GM18867 (cell line): ENCODE data around the gene WNT1.

ENCODE experiments used
- ATAC-seq: cut with Tn5 transposase; IDR thresholded peaks from one replicate; pipeline ENCODE4 v1.9.1; 2021; ENCODE audit warnings: mild to moderate bottlenecking, moderate library complexity; ENCODE audit not compliant: unreplicated experiment

The WNT1 gene

DNA sequence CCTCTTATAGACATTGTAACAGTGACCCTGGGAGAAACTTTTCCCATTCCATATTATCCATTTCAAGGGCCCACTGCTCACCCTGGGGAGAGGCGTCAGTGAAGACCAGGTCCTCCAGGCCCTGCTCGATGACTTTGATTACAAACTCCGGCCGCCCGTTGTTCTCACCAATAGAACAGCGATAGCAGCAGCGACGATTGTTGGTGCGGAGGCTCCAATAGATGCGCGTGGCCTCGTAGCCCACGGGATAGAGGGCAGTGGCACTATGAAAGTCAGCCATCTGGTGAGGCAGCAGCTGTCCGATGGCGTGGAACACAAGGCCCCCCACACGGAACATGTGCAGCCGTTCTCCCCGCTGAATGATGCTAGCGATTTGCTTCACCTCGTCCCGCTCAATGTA is 48.0 kb downstream of the WNT1 start:
- no peak for ATAC-seq

DNA sequence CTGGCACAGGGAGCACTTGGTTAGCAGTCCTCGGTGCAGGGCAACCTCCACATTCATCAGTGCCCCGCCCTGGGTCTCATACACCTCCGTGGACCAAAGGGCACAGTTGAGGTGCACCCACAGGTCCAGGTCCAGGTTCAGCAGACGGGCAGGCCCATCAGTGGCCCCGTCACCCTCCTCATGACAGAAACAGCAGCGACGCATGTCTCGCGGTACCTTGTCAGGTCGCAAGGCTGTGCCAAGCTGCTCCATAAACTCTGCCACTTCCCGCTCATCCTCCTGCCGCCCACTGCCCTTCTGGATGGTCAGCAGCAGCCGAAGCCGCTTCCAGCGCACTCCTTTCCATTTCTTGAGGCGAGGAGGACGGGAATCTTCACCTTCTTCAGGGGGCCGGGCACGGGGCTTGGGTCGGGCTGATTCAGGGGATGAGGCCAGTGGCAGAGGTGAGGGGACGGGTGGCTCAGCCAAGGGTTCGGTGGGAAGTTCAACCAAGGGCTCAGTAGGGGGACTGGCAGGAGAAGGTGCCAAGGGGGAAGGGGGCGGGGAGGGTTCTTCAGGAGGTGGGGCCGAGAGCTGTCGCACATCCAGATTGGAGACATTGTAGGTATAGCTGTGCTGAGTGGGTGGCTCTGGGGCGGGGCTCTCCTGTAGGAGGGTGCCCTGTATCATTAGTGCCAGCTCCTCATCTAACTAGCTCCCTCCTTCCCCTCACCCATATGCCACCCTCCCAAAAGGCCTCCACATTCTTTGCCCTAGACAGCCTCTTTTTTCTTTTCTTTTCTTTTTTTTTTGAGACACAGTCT is 48.8 kb downstream of the WNT1 start:
- no peak for ATAC-seq

DNA sequence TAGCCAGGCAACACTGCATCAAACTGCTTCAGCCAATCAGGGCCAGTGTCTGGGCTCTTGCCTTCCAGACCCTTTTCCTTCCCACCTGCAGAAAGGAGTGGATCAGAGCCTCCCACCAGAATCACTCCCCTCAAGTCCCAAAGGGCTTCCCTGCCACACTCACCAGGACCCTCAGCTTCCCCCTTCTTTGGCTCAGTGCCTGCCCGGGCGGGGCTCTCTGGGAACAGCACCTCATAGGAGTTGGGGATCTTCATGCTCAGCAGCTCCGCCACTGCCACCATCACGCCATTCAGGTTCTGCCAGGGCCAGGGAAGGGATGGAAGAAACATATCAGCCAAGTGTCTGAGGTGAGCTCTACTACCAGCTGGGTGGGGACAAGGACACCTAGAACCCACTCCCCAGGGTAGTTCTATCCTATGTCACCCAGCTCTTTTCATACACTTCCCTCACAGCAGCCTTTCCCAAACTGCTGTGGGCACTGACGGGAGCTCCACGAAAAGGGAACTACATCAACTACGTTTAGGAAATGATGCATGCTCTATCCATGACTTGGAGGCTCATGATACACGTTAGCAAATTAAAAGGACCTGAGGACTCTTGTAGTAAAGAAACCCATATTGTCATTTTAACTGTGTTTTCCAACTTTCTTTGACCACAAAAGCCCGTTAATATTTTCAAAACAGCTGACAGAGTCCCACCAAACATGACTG is 49.9 kb downstream of the WNT1 start:
- ATAC-seq = no peak

DNA sequence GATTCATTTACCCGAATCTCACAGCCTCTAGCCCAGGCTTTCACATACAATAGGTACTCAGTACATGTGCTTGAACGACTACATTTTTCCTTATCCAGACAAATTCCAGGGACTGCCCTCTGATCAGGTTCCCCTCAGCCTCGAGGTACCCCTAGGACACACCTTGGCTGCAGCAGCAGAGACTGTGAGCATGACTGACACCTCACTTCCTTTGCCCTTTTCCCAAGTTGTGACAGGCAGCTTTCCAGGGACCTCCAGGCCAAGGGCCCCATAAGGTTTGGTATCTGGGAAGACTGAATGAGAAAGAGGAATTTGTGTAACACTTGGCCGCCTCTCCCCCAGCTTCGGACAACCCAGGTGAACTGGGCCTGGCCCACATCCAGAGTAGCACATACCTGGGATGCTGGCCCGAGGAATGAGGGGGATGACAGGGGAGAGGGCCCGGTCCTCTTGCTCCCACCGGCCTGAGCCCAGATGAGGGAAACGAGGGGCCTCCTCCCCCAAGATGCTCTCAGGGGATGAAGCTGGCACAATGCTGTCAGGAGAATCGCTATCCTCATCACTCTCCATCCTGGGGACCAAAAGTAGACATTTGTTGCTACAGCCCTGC is 50.6 kb downstream of the WNT1 start:
- no peak for ATAC-seq

DNA sequence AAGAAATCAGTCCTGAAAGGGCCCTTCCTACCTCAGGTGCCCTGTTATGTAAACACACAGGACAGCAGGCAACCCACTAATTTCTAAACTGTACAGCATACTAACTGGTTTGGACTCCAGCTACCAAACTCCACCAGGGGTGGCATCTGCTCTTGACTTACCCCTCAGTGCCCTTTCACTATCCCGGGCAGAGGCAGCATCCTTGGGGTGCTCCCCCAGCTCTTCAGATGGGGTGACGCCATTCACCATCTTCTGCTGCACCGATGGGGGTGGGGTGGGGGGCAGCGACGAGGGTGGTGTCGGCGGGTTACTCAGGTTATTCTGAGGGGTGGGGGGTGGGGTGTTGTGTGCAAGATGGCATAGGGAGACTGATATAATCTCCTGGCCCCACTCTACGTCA is 52.0 kb downstream of the WNT1 start:
- no peak for ATAC-seq

DNA sequence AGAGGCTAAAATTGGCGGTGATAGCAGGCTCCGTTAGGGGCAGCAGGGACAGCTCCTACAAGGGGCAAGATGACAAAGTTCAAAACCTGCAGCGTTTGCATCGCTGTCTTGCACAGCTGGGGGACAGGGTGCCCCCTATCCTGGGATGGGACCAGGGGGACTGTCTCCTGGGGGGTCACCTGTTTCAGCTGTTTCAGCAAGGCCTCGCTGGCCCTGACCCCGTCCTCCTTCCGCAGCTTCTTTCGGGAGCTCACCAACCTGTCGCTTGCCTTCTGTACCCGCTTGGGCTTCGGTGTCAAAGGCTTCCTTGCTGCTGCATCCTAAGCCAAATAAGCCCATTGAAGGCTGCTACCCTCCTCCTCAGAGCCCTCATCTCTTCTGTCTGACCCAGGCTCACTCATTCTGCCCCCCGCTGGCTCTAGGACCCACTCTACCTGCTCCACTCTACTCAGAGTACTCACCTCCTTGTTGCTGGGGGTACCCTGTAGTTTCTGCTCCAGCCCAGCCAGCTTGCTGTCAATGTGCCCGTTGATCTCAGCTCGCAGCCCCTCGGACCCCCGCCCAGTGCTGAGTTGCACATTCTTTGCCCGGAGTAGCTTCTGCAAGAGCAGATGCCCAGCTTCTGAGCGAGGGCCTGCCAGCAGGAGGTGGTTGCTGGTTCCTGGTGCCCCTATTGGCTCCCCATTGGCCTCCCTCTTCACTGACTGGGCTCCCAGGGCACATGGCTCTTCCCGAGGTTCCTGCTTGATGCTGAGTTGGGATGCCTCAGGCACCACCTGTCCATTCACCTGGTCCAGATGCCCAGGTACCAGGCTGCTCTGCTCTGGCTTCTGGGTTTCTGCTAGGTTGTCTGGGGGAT is 52.8 kb downstream of the WNT1 start:
- no peak for ATAC-seq

DNA sequence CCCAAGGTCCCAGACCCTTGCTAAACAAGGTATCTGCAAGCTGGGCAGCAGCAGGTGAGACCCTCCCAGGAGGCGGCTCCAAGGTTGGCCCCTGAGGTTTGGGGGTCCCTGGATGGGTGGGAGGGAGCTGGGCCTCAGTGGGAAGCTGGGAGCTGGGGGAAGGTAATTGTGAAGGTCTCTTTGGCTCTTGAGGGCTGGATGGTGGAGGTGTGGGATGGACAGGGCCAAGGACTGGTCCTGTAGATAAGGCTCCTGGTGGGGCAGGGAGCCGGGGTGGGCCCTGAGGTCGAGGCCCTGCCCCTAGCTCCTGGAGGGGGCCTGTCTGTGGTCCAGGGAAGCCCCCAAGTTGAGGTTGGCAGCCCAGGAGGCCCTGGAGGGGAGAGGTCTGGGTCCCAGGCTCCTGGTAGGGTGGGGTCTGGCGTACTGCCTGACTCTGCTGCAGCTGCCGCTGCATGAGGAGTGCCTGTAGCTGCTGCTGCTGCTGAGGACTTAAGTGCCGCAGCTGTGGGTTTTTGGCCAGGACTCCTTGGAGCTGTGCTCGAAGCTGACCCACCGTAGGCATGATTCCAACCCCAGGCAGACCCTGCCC is 53.5 kb downstream of the WNT1 start:
- ATAC-seq = no peak
